ENCODE data around the gene CIB2. TPM values are rescaled to one million over a fixed set of nuclear protein-coding genes. Genes with fewer than 3 reads are reported as not detected.
A peak's percentile ranks its signal among the peaks of the same experiment; 100 is the strongest.

Gene CIB2
- polyA plus RNA-seq, 12 donors = 8.5 to 33.4 (median 13.0) TPM; not detected in 1

- DNase-seq = peak; percentile 61
Measured at GRCh38 chr15:78067328-78068228, 63.7 kb downstream of the CIB2 start.

GRCh38 chr15:78065973-78066946 lies 65.0 kb downstream of the CIB2 start:
- DNase-seq = no peak

- no peak for DNase-seq
Measured at GRCh38 chr15:78065284-78065872, 65.9 kb downstream of the CIB2 start.

GRCh38 chr15:78064544-78064943 lies 66.7 kb downstream of the CIB2 start:
- peak; percentile 85 for DNase-seq

- DNase-seq = no peak
Measured at GRCh38 chr15:78063970-78064385, 67.3 kb downstream of the CIB2 start.

GRCh38 chr15:78063217-78063616 lies 68.0 kb downstream of the CIB2 start:
- no peak for DNase-seq

GRCh38 chr15:78061963-78062427 lies 69.2 kb downstream of the CIB2 start:
- no peak for DNase-seq

GRCh38 chr15:78060232-78060631 lies 71.0 kb downstream of the CIB2 start:
- no peak for DNase-seq

- no peak for DNase-seq
Measured at GRCh38 chr15:78059110-78059839, 72.0 kb downstream of the CIB2 start.

- no peak for DNase-seq
Measured at GRCh38 chr15:78058401-78058935, 72.8 kb downstream of the CIB2 start.

GRCh38 chr15:78057803-78058202 lies 73.4 kb downstream of the CIB2 start:
- DNase-seq = no peak

- DNase-seq = no peak
Measured at GRCh38 chr15:78056714-78057269, 74.5 kb downstream of the CIB2 start.

- DNase-seq = no peak
Measured at GRCh38 chr15:78055919-78056713, 75.1 kb downstream of the CIB2 start.

GRCh38 chr15:78054966-78055365 lies 76.3 kb downstream of the CIB2 start:
- no peak for DNase-seq

Other genes starting within 250 kb of the CIB2 start
- 10 to 100 TPM in 11 of 12 donors, not detected in 1; 24.3 to 43.2 (median 27.8) TPM for gene TBC1D2B, start 53.7 kb downstream of the CIB2 start, polyA plus RNA-seq (ENCODE audit: insufficient read length in 12 of 12)
- under 1 TPM in 9 of 12 donors, not detected in 3; 0.04 to 0.27 (median 0.15) TPM for gene SH2D7, start 38.9 kb downstream of the CIB2 start, polyA plus RNA-seq (ENCODE audit: insufficient read length in 12 of 12)
- gene IDH3A, start 17.9 kb upstream of the CIB2 start, polyA plus RNA-seq (ENCODE audit: insufficient read length in 12 of 12) = 10 to 100 TPM in 11 of 12 donors, not detected in 1; 33.5 to 66.0 (median 38.7) TPM
- under 1 TPM in 10 of 12 donors, not detected in 2; 0.15 to 0.64 (median 0.35) TPM for gene ACSBG1, start 103.1 kb upstream of the CIB2 start, polyA plus RNA-seq (ENCODE audit: insufficient read length in 12 of 12)
- gene DNAJA4, start 133.1 kb upstream of the CIB2 start, polyA plus RNA-seq (ENCODE audit: insufficient read length in 12 of 12) = 100 to 1,000 TPM in 3 of 12 donors, 10 to 100 TPM in 8, not detected in 1; 55.7 to 114 (median 77.6) TPM
- 10 to 100 TPM in 11 of 12 donors, not detected in 1; 39.7 to 79.2 (median 57.0) TPM for gene SKIC8, start 168.2 kb upstream of the CIB2 start, polyA plus RNA-seq (ENCODE audit: insufficient read length in 12 of 12)
- 10 to 100 TPM in 11 of 12 donors, not detected in 1; 12.8 to 88.5 (median 27.4) TPM for gene CRABP1, start 208.9 kb upstream of the CIB2 start, polyA plus RNA-seq (ENCODE audit: insufficient read length in 12 of 12)